SK-N-SH (cell line): Measurements from ENCODE around the gene XKR3. TPM values are rescaled to one million over a fixed set of nuclear protein-coding genes. Genes with fewer than 3 reads are reported as not detected.
"Not testable (repeated sequence)": the region's sequence is repeated elsewhere in the genome, so short reads cannot be mapped to it uniquely, and the experiment has no call there.

Experiments
- CTCF ChIA-PET: fragments of 300-600, 350-600 bp; formaldehyde crosslinking; extraction: SDS; loops from one replicate; lab custom pipeline; 2021; lab: Yijun Ruan, JAX
- POLR2A ChIA-PET: fragments of 350-600 bp; sonication (Branson Sonifier 250); formaldehyde crosslinking; extraction: SDS; loops from one replicate; lab custom pipeline; 2020; ENCODE audit warnings: antibody characterized with exemption, inconsistent platforms; lab: Yijun Ruan, JAX
- DNase-seq: peaks from one replicate; pipeline ENCODE4 v3.0.0; 2012
- H2AFZ ChIP-seq: fragments of 200-600 bp; sonication (generic); 2 replicates; pipeline ENCODE4 v1.8.1; 2016; ENCODE audit warnings: antibody characterized with exemption, mild to moderate bottlenecking, low read depth
- H3F3A ChIP-seq: fragments of 200-600 bp; sonication (generic); replicated peaks from 2 replicates; pipeline ENCODE3; 2016; ENCODE audit warnings: antibody characterized with exemption, mild to moderate bottlenecking; ENCODE audit not compliant: insufficient read depth
- H3K27ac ChIP-seq, 2 experiments: fragments of 200-500 bp in 1 of 2; fragments of 200-600 bp in 1 of 2; sonication (Bioruptor generic) in 1 of 2; sonication (generic), shearing (Covaris generic) in 1 of 2; 2 replicates each; pipeline versions ENCODE4 v1.5.1 to v1.6.1; 2014 to 2016; ENCODE audit warnings: low read depth in 2 of 2, inconsistent platforms in 1 of 2, low read length in 1 of 2, mild to moderate bottlenecking in 1 of 2, mixed read lengths in 1 of 2
- H3K27me3 ChIP-seq: fragments of 200-600 bp; sonication (generic), shearing (Covaris generic); 2 replicates; pipeline ENCODE4 v1.6.1; 2016; ENCODE audit warnings: mixed run types; ENCODE audit not compliant: insufficient read depth
- H3K36me3 ChIP-seq, 2 experiments: fragments of 200-500 bp in 1 of 2; fragments of 200-600 bp in 1 of 2; sonication (Bioruptor generic) in 1 of 2; sonication (generic) in 1 of 2; replicated peaks in 1 of 2; 2 replicates each; pipeline versions ENCODE3 to v1.5.1; 2014 to 2016; ENCODE audit warnings: low read length in 1 of 2, mild to moderate bottlenecking in 1 of 2; ENCODE audit not compliant: insufficient read depth in 2 of 2, control insufficient read depth in 1 of 2
- H3K4me1 ChIP-seq, 2 experiments: fragments of 200-500 bp in 1 of 2; fragments of 200-600 bp in 1 of 2; sonication (Bioruptor generic) in 1 of 2; sonication (generic), shearing (Covaris generic) in 1 of 2; 2 replicates each; pipeline versions ENCODE4 v1.5.1 to v1.6.1; 2014 to 2016; ENCODE audit warnings: low read depth in 1 of 2, low read length in 1 of 2, mixed run types in 1 of 2; ENCODE audit not compliant: insufficient read depth in 2 of 2, control insufficient read depth in 1 of 2
- H3K4me2 ChIP-seq: fragments of 200-600 bp; sonication (generic), shearing (Covaris generic); 2 replicates; pipeline ENCODE4 v1.6.1; 2017; ENCODE audit warnings: mixed run types
- H3K4me3 ChIP-seq, 2 experiments: fragments of 200-500 bp in 1 of 2; fragments of 200-600 bp in 1 of 2; sonication (Bioruptor generic) in 1 of 2; sonication (generic), shearing (Covaris generic) in 1 of 2; 2 replicates each; pipeline versions ENCODE4 v1.5.1 to v1.8.1; 2014 to 2016; ENCODE audit warnings: low read depth in 2 of 2, inconsistent platforms in 1 of 2, low read length in 1 of 2, mild to moderate bottlenecking in 1 of 2, mixed read lengths in 1 of 2, moderate library complexity in 1 of 2
- H3K79me2 ChIP-seq: fragments of 200-600 bp; sonication (generic); 2 replicates; pipeline ENCODE4 v1.8.1; 2017; ENCODE audit warnings: mild to moderate bottlenecking; ENCODE audit not compliant: insufficient read depth
- H3K9ac ChIP-seq: fragments of 200-600 bp; sonication (generic); 2 replicates; pipeline ENCODE4 v1.6.1; 2017; ENCODE audit warnings: mixed run types
- H3K9me2 ChIP-seq: fragments of 200-600 bp; sonication (generic); 2 replicates; pipeline ENCODE4 v1.6.1; 2017; ENCODE audit warnings: mixed run types
- H3K9me3 ChIP-seq: fragments of 200-600 bp; sonication (generic); 2 replicates; pipeline ENCODE4 v1.6.1; 2017; ENCODE audit warnings: mixed run types, mild to moderate bottlenecking, moderate library complexity
- H4K20me1 ChIP-seq: fragments of 200-600 bp; sonication (generic); 2 replicates; pipeline ENCODE4 v1.6.1; 2017; ENCODE audit warnings: mild to moderate bottlenecking, mixed run types; ENCODE audit not compliant: insufficient read depth
- CHD2 ChIP-seq: fragments of 150-350 bp; IDR thresholded peaks from 2 replicates; pipeline ENCODE4 v1.6.1; 2018; ENCODE audit warnings: low read length; ENCODE audit not compliant: partially characterized antibody
- FOSL2 ChIP-seq: IDR thresholded peaks from 2 replicates; pipeline ENCODE4 v1.4.0; 2012; ENCODE audit warnings: low read depth, mild to moderate bottlenecking, moderate library complexity, borderline replicate concordance
- FOXM1 ChIP-seq: IDR thresholded peaks from 2 replicates; pipeline ENCODE4 v1.4.0; 2012; ENCODE audit warnings: low read depth, mild to moderate bottlenecking
- NRF1 ChIP-seq: IDR thresholded peaks from 2 replicates; pipeline ENCODE4 v1.6.1; 2012; ENCODE audit warnings: low read depth, mild to moderate bottlenecking, low read length
- PBX3 ChIP-seq: IDR thresholded peaks from 2 replicates; pipeline ENCODE4; 2012
- POLR2AphosphoS5 ChIP-seq: IDR thresholded peaks from 2 replicates; pipeline ENCODE4 v1.6.1; 2012; ENCODE audit warnings: low read depth, low read length
- USF1 ChIP-seq: IDR thresholded peaks from 2 replicates; pipeline ENCODE4 v1.4.0; 2012; ENCODE audit warnings: low read depth, borderline replicate concordance
- USF2 ChIP-seq: fragments of 150-350 bp; IDR thresholded peaks from 2 replicates; pipeline ENCODE4 v1.6.1; 2017; ENCODE audit warnings: antibody characterized with exemption, low read length, low read depth, borderline replicate concordance
- WGBS: methylation state at CpG from one replicate; pipeline ENCODE4 v1.1.6; 2017; ENCODE audit warnings: low lambda C conversion rate; 5-methylcytosine and 5-hydroxymethylcytosine counted together
- polyA plus RNA-seq, 3 experiments: library from polyadenylated mRNA; depleted of rRNA; stranded (reverse); fragments of >200 nt; gene quantifications; 2 replicates each; pipeline ENCODE4 v1.2.3, GENCODE V29; 2012
- TF ChIP-seq, protein P1 (sequence below): IDR thresholded peaks from 2 replicates; pipeline ENCODE4 v1.4.0; 2012; ENCODE audit warnings: low read depth
- TF ChIP-seq, protein P2 (sequence below): fragments of 200-600 bp; sonication (generic); IDR thresholded peaks from 2 replicates; pipeline ENCODE4 v1.6.1; 2017; ENCODE audit warnings: antibody characterized with exemption, mild to moderate bottlenecking, moderate library complexity

Gene XKR3
- polyA plus RNA-seq, 1 of the 3 experiments (the other 2 are of a cell fraction), result not detected

DNA sequence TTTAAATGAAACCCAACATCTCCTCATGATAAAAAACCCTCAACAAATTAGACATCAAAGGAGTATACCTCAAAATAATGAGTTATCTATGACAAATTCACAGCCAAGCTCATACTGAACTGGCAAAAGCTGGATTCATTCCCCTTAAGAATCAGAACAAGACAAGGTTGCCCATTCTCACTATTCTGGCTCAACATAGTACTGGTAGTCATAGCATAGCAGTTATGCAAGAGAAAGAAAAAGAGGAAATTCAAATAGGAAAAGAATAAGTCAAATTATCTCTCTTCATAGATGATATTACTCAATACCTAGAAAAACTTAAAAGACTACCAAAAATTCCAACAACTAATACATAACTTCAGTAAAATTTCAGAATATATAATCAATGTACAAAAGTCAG is 29.4 kb upstream of the XKR3 start:
- no peak overlapping the region for H3K4me3 ChIP-seq
- CTCF ChIA-PET, result no interaction called here
- no peak overlapping the region for H2AFZ ChIP-seq
- peaks cover 7% of the 10 kb centered on the region; the same call in 1 of the 2 replicates for H3K27me3 ChIP-seq
- no peak overlapping the region for H3K4me2 ChIP-seq
- H3K9me3 ChIP-seq, result no peaks in the 10 kb centered on the region
- POLR2A ChIA-PET, result no interaction called here
- no peak overlapping the region for H3K9ac ChIP-seq
- no peaks in the 10 kb centered on the region for H3K79me2 ChIP-seq
- TF ChIP-seq FOSL2 (no peak), NRF1 (no peak), CHD2 (no peak), USF1 (no peak), POLR2AphosphoS5 (no peak), USF2 (no peak), FOXM1 (no peak)
- TF ChIP-seq, protein P1, sequence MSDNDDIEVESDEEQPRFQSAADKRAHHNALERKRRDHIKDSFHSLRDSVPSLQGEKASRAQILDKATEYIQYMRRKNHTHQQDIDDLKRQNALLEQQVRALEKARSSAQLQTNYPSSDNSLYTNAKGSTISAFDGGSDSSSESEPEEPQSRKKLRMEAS, result no peak
- no peak overlapping the region for H3K27ac ChIP-seq
- no peaks in the 10 kb centered on the region for H3F3A ChIP-seq
- no peaks in the 10 kb centered on the region for H3K9me2 ChIP-seq
- DNase-seq, result no peak
- no peaks in the 10 kb centered on the region for H3K4me1 ChIP-seq
- no peaks in the 10 kb centered on the region for H3K36me3 ChIP-seq
- H4K20me1 ChIP-seq, result no peaks in the 10 kb centered on the region

DNA sequence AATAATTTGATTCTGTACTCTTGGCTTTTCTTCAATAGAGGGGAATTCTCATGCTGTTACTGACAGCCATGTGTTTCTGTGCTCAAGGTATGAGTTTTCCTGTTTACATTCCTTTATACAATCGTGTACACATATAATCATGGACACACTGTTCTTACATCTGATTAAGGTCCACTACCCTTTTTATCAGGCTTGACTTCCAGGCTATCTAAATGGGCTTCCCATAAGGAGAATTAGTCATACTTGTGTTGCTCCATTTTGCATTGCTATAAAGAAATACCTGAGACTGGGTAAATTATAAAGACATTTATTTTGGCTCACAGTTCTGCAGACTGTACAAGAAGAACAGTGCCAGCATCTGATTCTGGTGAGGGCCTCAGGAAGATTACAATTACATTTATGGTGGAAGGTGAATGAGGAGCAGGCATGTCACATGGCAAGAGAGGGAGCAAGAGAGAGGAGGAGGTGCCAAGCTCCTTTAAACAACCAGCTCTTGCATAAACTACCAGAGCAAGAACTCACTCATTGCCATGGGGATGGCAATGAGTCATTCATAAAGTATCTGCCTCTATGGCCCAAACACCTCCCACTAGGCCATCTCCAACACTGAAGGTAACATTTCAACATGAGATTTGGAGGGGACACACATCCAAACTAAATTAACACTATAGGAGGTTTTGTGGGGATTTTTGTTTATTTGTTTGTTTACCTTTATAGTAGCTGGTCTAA is 26.2 kb upstream of the XKR3 start:
- H3K4me1 ChIP-seq, H3F3A ChIP-seq, H3K27me3 ChIP-seq, H4K20me1 ChIP-seq, H3K9me3 ChIP-seq, DNase-seq, H3K4me2 ChIP-seq, H3K4me3 ChIP-seq, H3K36me3 ChIP-seq, H3K79me2 ChIP-seq, H3K27ac ChIP-seq, H3K9ac ChIP-seq, POLR2A ChIA-PET, H3K9me2 ChIP-seq, H2AFZ ChIP-seq: not testable (repeated sequence)
- 0% methylated on average over 1 of the region's 1 CpG for WGBS
- CTCF ChIA-PET, result interaction anchor here (0.6 kb wide), 1 partner anchor 10 kb away, joined by 3 read pairs; no protein-coding TSS in a partner anchor

DNA sequence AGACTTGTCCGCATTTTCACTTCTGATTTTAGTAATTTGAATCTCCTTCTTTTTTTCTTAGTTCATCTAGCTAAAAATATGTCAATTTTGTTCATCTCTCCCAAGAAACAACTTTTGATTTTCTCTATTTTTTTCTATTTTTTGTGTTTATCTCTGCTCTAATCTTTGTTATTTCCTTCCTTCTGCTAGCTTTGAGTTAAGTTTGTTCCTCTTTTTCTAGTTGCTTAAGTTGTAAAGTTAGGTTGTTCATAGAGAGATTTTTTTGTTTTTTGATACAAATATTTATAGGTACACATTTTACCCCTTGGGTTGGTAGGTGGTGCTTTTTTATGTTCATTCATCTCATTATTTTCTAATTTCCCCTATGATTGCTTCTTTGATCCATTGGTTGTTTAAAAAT is 22.1 kb upstream of the XKR3 start:
- CTCF ChIA-PET, result no interaction called here
- TF ChIP-seq, protein P2, sequence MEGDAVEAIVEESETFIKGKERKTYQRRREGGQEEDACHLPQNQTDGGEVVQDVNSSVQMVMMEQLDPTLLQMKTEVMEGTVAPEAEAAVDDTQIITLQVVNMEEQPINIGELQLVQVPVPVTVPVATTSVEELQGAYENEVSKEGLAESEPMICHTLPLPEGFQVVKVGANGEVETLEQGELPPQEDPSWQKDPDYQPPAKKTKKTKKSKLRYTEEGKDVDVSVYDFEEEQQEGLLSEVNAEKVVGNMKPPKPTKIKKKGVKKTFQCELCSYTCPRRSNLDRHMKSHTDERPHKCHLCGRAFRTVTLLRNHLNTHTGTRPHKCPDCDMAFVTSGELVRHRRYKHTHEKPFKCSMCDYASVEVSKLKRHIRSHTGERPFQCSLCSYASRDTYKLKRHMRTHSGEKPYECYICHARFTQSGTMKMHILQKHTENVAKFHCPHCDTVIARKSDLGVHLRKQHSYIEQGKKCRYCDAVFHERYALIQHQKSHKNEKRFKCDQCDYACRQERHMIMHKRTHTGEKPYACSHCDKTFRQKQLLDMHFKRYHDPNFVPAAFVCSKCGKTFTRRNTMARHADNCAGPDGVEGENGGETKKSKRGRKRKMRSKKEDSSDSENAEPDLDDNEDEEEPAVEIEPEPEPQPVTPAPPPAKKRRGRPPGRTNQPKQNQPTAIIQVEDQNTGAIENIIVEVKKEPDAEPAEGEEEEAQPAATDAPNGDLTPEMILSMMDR, result no peak
- TF ChIP-seq, protein P1, result no peak
- no peak for TF ChIP-seq PBX3
- Histone ChIP-seq H3K79me2 (no peaks in the 10 kb centered on the region), H3K4me1 (no peaks in the 10 kb centered on the region), H3F3A (no peaks in the 10 kb centered on the region), H3K27ac (no peak overlapping the region), H3K27me3 (no peaks in the 10 kb centered on the region), H3K9me3 (no peaks in the 10 kb centered on the region), H4K20me1 (no peaks in the 10 kb centered on the region), H3K36me3 (no peaks in the 10 kb centered on the region), H3K9me2 (no peaks in the 10 kb centered on the region), H3K4me2 (no peak overlapping the region), H3K4me3 (no peak overlapping the region), H3K9ac (no peak overlapping the region), H2AFZ (no peak overlapping the region)
- POLR2A ChIA-PET, result no interaction called here
- DNase-seq, result no peak
- 0% methylated on average over 1 of the region's 1 CpG for WGBS
